Left lung (tissue), 10 donors: ENCODE data around the gene KIRREL3. TPM values are rescaled to one million over a fixed set of nuclear protein-coding genes. Genes with fewer than 3 reads are reported as not detected.

Experiments
- ATAC-seq: fragments of 200-7000 bp; cut with Tn5 transposase; one replicate; pipeline ENCODE4 v1.9.1; 2020; ENCODE audit warnings: moderate library complexity
- DNase-seq, 4 donors: peaks; one replicate each; pipeline ENCODE4 v3.0.0-alpha.2; 2013 to 2020
- H3K27ac ChIP-seq, 2 donors: fragments of 200-600 bp; sonication (generic) in 1 of 2; one replicate each; pipeline versions ENCODE4 v1.5.0 to v1.8.0; 2020 to 2021
- H3K27me3 ChIP-seq, 2 donors: fragments of 200-600 bp; sonication (generic) in 1 of 2; one replicate each; pipeline versions ENCODE4 v1.5.0 to v1.8.0; 2020 to 2021
- H3K36me3 ChIP-seq, 2 donors: fragments of 200-600 bp; sonication (generic) in 1 of 2; one replicate each; pipeline versions ENCODE4 v1.5.0 to v1.8.0; 2020 to 2021
- H3K4me1 ChIP-seq, 2 donors: fragments of 200-600 bp; one replicate each; pipeline ENCODE4 v1.8.0; 2021
- H3K4me3 ChIP-seq, 2 donors: fragments of 200-600 bp; sonication (generic) in 1 of 2; one replicate each; pipeline versions ENCODE4 v1.5.0 to v1.8.0; 2020 to 2021; ENCODE audit warnings: mild to moderate bottlenecking in 1 of 2
- H3K9me3 ChIP-seq, 2 donors: fragments of 200-600 bp; sonication (generic) in 1 of 2; one replicate each; pipeline versions ENCODE4 v1.5.0 to v1.8.0; 2020 to 2021
- intact Hi-C, 2 donors: fragments of 100-400 bp; cut with DNase I; formaldehyde crosslinking; loops; one replicate each; pipeline versions ENCODE4 v1.11.2 to v1.14.2; 2022
- polyA plus RNA-seq, 6 donors: library from polyadenylated mRNA; unstranded; fragments of 120-200 nt; gene quantifications; one replicate each; pipeline ENCODE4 v1.2.1, GENCODE V29; 2013; ENCODE audit not compliant: insufficient read length in 6 of 6
- total RNA-seq, 2 donors: library from RNA; stranded (reverse); fragmentation: NEBNext Ultra II Directional; extraction: Animal tissue kit (Norgen Biotek cat#: 25700); gene quantifications; one replicate each; pipeline ENCODE4 v1.2.1, GENCODE V29; 2021
- TF ChIP-seq, protein P1 (sequence below), 2 donors: fragments of 200-600 bp; sonication (generic) in 1 of 2; IDR thresholded peaks; one replicate each; pipeline versions ENCODE4 v1.5.0 to v1.8.0; 2021; ENCODE audit warnings: antibody characterized with exemption in 2 of 2
- donor health status: DM: no; HTN: yes; CAD: no.
- donor health status: DM: no; HTN: no; CAD: no.

Gene KIRREL3
- total and polyA plus RNA-seq, 8 donors, result 1.6 to 2.5 (median 2.0) TPM; not detected in 2

DNA sequence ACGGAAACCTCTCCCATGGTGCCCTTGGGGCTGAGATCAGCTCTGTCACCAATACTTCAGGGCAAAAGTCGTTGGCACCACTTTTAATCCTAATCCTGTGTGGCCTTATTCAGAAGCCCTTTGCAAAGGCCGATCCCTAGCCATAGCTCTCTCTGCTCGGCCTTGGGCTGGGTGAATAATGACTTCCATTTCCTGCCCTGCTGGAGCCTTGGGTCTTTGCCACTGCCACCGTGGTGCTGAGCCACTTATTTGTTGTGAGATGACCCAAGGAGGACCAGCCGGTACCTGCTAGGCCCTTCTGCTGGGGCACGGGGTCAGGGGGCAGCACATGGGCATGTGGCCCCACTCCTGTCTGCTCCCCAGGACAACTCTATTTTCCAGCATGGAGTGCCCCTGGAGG, 456.9 kb downstream of the KIRREL3 start:
- ATAC-seq, result no peak
- no peaks in the 10 kb centered on the region for H3K4me1 ChIP-seq
- no peak overlapping the region for H3K27ac ChIP-seq
- no peak for DNase-seq
- intact Hi-C loops, result no loop called here
- no peaks in the 10 kb centered on the region for H3K9me3 ChIP-seq
- TF ChIP-seq, protein P1, sequence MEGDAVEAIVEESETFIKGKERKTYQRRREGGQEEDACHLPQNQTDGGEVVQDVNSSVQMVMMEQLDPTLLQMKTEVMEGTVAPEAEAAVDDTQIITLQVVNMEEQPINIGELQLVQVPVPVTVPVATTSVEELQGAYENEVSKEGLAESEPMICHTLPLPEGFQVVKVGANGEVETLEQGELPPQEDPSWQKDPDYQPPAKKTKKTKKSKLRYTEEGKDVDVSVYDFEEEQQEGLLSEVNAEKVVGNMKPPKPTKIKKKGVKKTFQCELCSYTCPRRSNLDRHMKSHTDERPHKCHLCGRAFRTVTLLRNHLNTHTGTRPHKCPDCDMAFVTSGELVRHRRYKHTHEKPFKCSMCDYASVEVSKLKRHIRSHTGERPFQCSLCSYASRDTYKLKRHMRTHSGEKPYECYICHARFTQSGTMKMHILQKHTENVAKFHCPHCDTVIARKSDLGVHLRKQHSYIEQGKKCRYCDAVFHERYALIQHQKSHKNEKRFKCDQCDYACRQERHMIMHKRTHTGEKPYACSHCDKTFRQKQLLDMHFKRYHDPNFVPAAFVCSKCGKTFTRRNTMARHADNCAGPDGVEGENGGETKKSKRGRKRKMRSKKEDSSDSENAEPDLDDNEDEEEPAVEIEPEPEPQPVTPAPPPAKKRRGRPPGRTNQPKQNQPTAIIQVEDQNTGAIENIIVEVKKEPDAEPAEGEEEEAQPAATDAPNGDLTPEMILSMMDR (IDR thresholded peaks at IDR 0.05), result no peak
- no peak overlapping the region for H3K4me3 ChIP-seq
- peaks cover 0 to 22% of the 10 kb centered on the region in 2 donors for H3K27me3 ChIP-seq
- H3K36me3 ChIP-seq, result no peaks in the 10 kb centered on the region

DNA sequence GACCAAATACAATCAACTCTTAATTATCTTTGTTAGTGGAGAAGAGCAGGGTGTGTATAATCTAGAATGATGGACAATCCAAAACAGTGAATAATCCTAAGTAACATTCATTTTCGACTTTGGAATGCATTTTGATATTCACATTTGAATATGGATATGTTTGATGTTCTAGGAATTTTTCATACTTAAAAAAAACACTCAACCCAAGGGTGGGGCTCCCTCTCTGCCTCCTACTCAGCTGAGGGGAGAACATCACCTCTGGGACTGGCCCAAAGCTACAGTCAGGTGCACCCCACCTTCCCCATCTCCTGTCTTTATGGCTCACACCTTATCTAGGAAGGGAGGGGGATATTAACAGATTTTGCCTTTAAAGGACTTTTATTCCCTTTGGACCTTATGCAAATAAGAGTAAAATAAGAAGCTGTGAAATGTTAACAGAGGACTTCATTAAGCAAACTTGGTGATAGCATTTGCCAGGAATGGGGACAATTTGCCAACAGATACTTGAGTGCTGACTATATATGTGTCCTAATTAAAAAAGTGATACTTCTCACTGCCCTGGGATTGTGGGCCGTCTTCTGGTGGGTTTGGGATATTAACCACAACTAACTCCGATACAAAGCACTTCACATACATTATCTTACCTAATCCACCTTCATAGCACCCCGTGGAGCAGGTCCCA, 458.1 kb downstream of the KIRREL3 start:
- Histone ChIP-seq H3K27me3 (peaks cover 0 to 26% of the 10 kb centered on the region in 2 donors), H3K36me3 (no peaks in the 10 kb centered on the region), H3K27ac (no peak overlapping the region), H3K4me3 (no peak overlapping the region), H3K9me3 (no peaks in the 10 kb centered on the region), H3K4me1 (no peaks in the 10 kb centered on the region)
- TF ChIP-seq, protein P1 (IDR thresholded peaks at IDR 0.05), result no peak
- ATAC-seq (no peak), DNase-seq (no peak)
- intact Hi-C loops, result no loop called here

DNA sequence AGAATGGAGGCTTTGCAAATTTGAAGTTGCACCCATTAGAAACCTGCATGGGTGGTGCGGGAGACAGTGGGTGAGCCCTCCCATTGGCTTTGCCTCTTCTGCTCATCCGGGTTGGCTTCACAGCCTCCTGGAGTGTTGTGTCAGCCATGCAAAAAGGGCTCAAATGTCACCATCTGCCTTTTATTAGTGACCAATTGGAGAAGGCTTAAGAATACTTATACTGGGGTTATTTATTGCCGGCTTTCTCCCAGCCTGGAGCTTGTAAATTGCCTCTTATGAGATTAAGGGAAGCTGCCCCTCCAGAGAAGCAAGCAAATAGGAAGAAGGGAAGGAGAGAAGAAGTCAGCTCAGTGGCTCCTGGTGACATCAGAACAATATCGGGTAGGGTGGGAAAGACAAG, 462.5 kb downstream of the KIRREL3 start:
- H3K9me3 ChIP-seq, result no peaks in the 10 kb centered on the region
- intact Hi-C loops, result no loop called here
- H3K27me3 ChIP-seq, result peaks cover 0 to 15% of the 10 kb centered on the region in 2 donors
- H3K4me1 ChIP-seq, result no peaks in the 10 kb centered on the region
- H3K36me3 ChIP-seq, result no peaks in the 10 kb centered on the region
- no peak overlapping the region for H3K4me3 ChIP-seq
- DNase-seq, result peak in 1 of 4 donors; percentile 9
- H3K27ac ChIP-seq, result no peak overlapping the region
- no peak for ATAC-seq
- TF ChIP-seq, protein P1 (IDR thresholded peaks at IDR 0.05), result no peak

DNA sequence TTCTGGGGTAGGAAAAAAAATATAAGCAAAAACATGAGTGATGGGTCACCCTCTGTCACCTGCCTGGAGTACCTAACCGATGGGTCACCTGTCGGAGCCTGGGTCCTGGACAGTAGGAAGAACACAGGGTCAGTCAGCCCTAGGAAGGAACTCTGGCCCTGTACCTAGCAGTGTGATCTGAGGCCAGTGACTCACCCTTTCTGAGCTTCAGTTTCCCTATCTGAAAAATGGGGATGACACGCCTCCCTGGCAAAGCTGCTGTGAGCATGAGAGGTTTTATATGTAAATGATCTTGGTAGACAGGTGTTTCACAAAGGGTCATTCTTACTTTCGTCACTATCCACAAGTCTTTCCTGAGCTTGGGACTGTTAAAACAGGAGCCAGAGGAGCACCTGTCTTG, 463.1 kb downstream of the KIRREL3 start:
- Histone ChIP-seq H3K4me3 (no peak overlapping the region), H3K27ac (no peak overlapping the region), H3K4me1 (no peaks in the 10 kb centered on the region), H3K9me3 (no peaks in the 10 kb centered on the region), H3K27me3 (peaks cover 0 to 15% of the 10 kb centered on the region in 2 donors), H3K36me3 (no peaks in the 10 kb centered on the region)
- peak in 1 of 4 donors; percentile 8 for DNase-seq
- no peak for ATAC-seq
- intact Hi-C loops, result no loop called here
- TF ChIP-seq, protein P1 (IDR thresholded peaks at IDR 0.05), result no peak

DNA sequence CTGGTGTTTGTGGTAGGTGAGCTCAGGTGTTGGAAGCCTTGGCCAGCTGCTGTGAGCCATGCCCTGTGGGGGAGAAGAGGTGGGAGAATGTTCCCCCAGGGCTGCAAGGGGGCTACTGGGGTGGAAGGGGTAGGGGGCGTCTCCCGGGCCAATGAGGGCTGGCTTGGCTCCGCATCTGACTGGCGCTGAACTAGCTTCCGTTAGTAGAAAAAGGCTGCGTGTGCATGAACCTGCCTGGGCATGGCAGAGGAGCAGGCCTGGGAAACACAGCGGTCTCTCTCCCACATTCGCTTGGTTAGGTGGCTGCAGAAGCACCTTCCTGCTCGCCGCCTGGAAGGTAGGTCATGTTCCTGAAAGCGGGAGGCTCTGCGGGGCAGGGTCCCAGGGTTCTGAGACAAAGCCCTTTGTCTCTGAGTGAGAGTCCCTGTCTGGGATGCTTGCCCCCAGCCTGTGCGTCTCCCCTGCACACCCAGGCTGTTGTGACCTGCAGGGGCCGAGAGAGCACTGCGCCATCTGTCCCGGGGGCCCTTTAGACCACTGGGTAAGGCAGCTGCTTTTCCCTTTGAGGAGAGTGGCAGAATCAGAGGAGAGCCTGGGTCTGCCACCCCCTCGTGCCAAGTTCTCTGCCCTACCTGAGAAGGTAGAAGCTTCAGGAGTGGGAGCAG, 466.3 kb downstream of the KIRREL3 start:
- Histone ChIP-seq H3K4me1 (no peaks in the 10 kb centered on the region), H3K36me3 (no peaks in the 10 kb centered on the region), H3K4me3 (no peak overlapping the region), H3K27me3 (peaks cover 0 to 14% of the 10 kb centered on the region in 2 donors), H3K9me3 (no peaks in the 10 kb centered on the region), H3K27ac (no peak overlapping the region)
- no peak for ATAC-seq
- peak in 1 of 4 donors; percentile 59 for DNase-seq
- intact Hi-C loops, result no loop called here
- TF ChIP-seq, protein P1 (IDR thresholded peaks at IDR 0.05), result no peak
